ENCODE data around the gene THSD4.

GRCh38 chr15:71362987-71363968 lies 248.0 kb downstream of the THSD4 start:
- no peak for TF ChIP-seq CTCF (conservative IDR thresholded peaks at IDR 0.05; ENCODE audit: low read length)
- no peak for TF ChIP-seq EZH2phosphoT487 (IDR thresholded peaks at IDR 0.05; ENCODE audit: borderline replicate concordance, low read depth, low read length)
